ENCODE data around the gene KRT4.

- no peak for TF ChIP-seq CTCF (conservative IDR thresholded peaks at IDR 0.05 in 1 of 2, IDR thresholded peaks at IDR 0.05 in 1 of 2; ENCODE audit: extremely low read depth in 1 of 2, insufficient read depth in 1 of 2, low read depth in 1 of 2, low read length in 2 of 2)
- TF ChIP-seq EZH2 (IDR thresholded peaks at IDR 0.05; ENCODE audit: borderline replicate concordance, low read length): no peak
These were observed 12.1 kb downstream of the KRT4 start for GRCh38 chr12:52801773-52802172.

Measured in mammary epithelial cell (primary cell).